HPDE6-E6E7 (cell line): ENCODE data around the gene CEP104.

Experiments
- DNase-seq: peaks from one replicate; pipeline ENCODE4 v3.0.0; 2011; ENCODE audit warnings: missing footprints; ENCODE audit errors: extremely low spot score

Gene CEP104

DNA sequence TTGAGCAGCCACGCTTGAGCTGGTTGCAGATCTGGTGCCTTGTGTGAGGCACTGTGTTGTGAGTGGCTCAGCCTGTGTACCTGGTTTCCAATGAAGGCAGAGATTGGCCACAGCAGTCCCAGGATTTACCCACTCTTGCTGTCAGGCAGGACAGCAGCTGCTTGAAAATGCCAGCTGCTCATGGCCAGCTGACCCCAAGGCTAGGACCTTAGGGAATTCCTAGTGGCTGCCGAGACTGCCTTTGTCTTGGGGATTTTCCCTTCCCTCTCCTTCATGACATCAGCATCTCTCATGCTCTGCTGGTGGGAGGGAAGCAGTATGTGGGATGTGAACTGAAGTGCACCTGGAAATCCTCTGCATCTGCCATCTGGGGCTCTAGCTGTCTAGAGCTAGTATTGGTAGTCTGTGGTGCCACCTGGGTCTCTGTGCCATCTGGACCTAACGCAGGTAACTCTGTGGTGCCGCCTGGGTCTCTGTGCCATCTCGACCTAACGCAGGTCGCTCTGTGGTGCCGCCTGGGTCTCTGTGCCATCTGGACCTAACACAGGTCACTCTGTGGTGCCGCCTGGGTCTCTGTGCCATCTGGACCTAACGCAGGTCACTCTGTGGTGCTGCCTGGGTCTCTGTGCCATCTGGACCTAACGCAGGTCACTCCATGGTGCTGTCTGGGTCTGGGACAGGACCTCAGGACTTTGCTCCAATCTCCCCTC is 56.9 kb downstream of the CEP104 start:
- DNase-seq, result no peak

DNA sequence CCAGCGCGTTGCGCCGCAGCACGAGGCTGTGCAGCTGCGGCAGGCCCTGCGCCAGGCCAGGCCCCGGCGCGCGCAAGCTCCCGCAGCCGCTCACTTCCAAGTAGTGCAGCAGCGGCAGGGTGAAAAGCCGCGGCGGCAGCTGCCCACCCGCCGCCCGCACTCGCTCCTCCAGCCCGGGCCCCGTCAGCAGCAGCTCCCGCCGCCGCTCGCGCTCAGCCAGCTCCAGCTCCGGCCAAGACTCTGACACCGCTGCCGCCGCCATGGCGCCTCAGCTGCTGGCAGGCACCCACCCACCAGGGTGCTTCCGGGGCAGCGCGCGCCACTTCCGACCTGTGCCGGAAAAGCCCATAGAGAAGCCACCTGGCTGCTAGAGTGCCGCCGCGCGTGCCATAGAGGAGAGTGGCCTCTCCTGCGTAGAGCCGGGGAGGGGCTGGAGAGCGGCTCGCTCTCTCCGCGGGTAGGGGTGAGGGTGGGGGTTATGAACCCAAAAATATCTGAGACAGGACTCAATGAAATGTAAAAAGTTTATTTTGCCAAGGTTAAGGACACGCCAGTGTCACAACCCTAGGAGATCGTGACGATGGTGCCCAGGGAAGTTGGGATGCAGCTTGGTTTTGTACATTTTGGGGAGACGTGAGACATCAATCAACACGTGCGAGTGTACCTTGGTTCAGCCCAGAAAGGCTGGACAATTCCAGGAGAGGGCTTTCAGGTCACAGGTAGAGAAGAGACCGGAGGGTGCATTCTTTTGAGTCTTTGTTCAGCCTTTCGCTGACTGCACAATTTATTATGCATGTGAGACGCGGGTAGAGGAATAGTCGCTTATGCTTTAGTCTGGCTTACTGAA is 60.6 kb downstream of the CEP104 start, which contains the start of gene LRRC47:
Gene LRRC47, minus strand, starts transcription at position 284 of the 847 bp plus-strand sequence. Its CDS starts 22 bp downstream, at position 262.
- DNase-seq, result peak; percentile 97

DNA sequence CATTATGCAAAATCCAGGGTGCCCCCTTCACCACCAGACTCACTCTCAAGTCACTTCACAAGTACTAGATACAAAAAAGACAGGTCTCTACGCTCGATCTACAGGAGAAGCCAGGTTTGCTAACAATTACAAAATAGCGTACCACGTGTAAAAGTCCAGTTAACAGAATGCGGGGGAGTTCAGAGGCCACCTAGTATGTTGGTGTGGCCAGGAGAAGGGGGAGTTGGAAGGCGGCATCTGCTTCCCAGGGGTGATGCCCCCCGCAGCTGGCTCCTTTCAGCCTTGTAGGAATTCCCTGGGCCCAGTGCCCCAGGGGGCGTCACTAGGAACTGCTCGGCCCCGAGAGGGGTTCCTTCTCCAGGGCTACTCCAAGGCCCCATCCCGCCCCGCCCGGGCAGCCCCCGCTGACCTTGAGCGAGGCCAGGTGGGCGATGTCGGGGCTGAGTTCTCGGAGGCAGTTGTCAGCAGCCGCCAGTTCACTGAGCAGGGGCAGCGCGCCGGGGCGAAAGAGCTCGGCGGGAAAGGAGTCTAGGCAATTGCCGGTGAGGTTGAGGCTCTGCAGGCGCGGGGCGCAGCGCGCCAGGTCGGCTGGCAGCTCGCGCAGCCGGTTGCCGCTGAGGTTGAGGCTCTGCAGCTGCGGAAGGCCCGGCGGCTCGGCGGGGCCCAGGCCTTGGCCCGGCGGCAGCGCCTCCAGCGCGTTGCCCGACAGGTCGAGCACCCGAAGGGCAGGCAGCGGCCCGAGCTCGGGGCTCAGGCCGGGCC is 61.4 kb downstream of the CEP104 start:
- no peak for DNase-seq

DNA sequence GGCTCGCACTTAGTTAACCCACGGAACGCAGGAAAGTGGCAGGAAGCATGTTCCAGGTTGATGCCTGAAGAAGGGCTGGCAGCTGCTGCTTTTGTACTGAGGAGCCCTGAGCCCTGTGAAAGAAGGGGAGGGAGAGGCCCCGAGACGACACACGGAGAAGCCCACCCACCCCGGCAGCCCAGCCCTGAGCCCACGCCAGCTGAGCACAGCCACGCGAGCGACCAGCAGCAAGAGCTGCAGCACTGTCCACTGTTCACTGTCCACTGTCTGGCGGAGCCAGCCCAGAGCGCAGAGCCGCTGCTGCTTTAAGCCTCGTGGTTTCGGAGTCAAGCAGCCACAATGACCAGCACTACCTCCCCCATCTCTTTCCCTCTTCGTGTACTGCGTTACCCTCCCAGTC is 66.1 kb downstream of the CEP104 start:
- no peak for DNase-seq

DNA sequence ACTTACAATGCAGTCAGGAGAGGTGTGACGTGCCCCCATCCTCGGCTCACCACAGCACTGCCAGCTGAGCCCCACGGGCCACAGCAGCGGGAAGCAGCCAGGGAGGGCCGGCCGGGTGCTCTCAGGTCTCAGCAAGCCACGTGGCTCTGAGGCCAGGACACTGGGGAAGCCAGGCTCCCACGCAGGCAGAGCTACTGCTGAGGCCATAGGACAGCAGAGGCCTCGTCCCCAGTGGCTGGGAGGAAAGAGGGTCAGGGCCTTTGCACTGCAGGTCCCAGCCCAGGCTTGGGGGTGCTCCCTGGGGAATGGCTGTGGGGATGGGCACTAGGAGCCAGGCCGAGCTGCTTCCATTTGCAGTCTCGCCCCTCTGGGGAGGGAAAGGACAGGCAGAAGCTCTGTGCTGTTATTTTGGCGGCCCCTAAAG is 66.5 kb downstream of the CEP104 start:
- DNase-seq, result no peak

DNA sequence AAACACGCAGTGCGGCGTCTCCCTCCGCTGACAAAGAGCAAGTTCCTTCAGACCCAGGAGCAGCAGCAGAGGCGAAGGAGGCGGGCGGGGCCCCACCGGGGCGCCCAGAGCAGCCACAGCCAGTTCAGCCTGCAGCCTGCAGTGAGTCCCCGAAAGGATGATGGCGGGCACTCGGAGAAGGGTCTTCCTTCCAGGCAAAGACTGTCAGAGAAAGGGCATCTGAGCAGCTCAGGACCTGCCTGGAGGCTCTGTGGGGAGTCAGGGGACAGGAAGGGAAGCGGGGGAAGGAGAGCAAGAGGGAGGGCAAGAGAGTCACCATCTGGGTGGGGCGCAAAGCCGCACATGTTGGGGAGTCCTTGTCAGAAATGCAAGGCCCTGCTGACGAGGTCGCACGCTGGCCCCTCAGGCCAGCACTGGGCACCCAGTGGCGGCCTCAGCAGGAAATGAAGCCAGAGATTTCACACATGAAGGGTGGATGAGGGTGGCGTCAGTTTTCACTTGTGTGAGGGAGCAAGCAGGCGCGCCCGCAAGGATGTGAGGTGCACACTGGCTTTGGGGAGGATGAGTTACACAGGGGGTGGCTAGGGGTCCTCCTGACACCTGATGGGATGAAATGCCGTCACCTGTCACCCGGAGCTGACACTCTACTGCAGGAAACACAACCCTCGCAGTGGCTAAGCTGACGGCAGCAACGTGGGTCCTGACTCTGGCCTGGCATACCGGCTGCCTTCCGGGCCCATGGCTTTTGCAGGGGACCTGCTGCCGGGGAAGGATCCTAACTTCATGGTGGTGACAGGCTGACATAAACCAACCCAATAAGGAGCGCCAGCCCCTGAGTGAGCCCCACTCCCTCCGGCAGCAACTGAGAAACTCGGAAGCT is 67.3 kb downstream of the CEP104 start:
- no peak for DNase-seq

DNA sequence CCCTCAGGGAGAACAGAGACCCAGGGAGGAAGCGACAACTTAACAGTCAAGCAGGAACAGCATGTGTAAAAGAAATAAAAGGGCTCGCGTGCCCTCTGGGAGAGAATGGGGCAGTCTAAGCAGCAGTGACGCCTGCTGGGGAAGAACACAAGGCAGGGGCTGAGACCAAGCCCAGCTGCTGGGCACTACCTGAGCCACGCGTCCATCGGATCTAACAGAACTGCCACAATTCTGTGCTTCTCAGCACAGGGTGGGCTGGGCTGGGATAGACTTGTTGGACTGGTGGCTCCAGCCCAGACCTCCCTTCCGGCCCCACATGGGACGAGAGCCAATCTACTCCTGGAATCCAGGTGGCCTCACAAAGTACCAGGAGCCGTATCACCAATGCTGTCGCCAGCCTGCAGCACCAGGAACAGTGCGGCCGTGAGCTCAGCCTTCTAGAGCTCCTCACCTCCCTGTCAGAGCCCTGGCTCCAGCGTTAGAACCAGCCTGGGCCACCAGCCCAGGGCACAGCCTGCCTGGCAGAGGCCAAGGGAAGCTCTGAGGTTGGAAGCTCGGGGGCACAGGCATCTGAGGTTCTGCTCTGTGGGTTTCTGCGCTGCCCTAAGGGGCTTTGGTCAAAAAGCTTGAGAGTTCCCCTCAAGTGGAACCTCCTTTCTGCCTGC is 68.1 kb downstream of the CEP104 start:
- no peak for DNase-seq

DNA sequence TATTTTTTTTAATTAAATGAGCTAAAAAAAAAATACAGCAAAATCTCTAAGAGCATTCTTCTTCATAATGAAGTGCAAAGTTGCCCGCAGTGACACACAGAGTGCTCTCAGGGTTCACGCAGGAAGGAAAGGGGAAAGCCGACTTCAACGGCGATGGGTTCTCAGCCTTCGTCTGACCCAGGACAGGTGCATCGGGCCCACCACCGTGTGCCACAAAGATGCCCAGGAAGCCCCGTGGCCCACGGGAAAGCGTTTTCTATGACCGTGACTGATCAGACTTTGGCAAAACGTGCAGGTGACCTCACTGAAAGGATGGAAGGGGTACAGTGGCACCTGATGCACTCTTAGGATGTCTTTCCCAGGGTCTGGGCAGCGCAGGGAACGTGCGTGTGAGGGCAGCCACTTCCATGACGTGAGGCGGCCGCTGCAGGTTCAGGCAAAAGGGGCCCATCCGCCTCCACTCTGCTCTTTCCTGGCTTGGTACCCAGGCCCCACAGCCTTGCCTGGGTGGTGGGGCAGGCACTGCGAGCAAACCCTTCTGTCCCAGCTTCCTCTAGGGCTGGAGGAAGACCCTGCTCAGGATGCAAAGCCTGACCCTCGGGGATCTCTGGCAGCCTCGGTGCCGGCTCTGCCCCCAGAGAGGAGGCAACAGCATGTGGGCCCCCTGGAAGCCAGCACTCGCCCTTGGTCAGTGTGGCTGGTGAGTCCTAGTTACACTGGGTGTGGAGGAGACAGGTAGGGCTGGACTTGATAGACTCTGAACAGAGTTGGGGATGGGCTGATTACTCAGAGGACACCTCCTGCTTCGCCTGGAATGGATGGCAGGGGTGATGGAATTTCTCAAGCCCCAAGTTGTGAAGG is 69.0 kb downstream of the CEP104 start:
- no peak for DNase-seq

DNA sequence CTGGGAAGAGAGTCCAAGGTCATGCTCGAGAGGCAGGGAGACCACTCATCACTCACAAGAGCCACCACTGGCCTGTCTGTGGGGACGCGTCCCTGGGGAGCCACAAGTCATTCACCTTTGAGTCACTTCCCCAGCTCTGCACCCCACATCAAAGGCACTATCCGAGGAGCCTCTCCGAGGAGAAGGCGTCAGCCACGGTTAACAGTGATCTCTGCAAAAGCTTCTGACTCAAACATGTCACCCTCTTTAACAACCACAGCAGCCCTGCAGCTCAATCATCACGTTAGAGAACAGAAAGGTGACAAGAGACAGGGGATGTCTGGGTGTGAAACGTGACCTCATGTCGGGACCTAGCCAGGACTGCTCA is 69.7 kb downstream of the CEP104 start:
- DNase-seq, result no peak

DNA sequence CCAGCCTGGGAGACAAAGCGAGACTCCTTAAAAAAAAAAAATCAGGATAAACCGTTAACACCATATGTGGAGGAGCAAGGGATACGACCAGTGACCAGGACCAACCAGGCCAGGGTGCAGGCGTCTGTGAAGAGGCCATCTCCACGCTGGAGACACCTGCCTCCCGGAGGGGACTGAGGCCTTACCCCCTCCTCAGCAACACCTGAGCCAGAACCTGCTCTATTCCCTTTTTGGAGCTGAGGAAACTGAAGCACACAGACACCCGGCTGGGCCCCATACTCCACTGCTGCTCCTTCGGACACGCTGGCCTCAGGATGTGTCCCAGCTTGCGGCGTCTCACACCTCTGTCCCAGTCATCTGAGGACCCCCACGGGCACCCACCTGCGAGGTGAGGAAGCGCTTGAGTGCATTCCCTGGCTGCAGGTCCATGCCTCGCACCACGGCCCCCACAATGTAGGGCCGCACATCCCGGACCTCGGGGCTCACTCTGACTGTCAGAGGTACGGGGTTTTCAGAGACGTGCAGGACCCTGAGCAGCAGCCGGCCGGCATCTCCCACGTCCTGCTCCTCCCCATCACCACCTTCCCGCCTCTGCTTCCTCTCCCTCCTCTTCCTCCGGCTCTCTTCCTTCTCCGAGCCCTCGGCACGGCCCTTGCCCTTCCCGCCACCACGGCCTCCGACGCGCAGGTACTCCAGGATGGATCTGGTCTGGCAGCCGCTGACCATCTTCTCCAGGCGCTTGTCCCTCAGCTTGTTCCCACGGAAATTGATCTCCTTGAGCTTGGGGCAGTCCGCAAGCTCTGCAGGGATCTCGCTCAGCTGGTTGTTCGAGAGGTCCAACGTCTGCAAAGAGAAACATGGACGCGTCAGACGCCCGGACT is 70.3 kb downstream of the CEP104 start:
- DNase-seq, result no peak

DNA sequence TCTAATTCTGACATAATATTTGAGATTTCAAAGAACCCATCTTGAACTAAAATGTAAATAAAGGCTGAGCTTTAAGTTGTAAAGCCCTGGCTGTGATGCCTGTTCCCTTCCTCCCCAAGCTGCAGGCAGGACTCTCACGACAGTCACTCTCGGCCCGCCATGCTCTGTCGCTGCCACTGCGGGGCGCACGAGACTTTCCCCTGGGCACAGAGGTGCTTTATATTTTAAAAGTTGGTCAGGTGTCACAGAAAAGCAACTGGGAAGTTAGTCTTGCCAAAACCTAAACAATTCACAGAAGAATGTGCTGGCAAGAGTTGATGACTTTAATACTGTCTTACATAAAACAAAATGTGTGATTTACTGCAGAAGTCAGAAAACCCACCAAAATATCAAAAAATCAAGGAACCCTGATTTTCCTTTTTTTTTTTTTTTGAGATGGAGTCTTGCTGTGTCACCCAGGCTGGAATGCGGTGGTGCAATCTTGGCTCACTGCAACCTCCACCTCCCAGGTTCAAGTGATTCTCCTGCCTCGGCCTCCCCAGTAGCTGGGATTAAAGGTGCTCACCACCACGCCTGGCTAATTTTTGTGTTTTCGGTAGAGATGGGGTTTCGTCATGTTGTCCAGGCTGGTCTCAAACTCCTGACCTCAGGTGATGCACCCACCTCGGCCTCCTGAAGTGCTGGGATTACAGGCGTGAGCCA is 71.4 kb downstream of the CEP104 start:
- DNase-seq, result no peak

DNA sequence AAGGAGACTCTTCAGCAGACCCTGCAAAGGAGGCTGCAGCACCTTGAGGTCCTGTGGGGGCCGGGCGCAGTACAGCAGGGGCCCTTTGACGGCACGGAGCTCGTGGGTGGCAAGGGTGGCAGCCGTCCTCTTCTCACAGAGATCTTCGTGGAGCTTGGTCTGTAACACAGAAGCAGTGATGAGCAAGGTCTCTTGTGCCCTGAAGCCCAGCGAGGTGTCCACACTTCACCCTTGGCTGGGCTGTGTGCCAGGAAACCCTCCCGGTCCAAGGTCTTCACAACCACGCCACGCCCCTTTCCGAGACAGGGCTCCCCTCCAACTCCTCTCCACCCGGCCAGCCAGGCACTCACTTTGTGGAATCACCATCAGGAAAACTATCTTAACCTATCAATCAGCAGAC is 72.0 kb downstream of the CEP104 start:
- no peak for DNase-seq

DNA sequence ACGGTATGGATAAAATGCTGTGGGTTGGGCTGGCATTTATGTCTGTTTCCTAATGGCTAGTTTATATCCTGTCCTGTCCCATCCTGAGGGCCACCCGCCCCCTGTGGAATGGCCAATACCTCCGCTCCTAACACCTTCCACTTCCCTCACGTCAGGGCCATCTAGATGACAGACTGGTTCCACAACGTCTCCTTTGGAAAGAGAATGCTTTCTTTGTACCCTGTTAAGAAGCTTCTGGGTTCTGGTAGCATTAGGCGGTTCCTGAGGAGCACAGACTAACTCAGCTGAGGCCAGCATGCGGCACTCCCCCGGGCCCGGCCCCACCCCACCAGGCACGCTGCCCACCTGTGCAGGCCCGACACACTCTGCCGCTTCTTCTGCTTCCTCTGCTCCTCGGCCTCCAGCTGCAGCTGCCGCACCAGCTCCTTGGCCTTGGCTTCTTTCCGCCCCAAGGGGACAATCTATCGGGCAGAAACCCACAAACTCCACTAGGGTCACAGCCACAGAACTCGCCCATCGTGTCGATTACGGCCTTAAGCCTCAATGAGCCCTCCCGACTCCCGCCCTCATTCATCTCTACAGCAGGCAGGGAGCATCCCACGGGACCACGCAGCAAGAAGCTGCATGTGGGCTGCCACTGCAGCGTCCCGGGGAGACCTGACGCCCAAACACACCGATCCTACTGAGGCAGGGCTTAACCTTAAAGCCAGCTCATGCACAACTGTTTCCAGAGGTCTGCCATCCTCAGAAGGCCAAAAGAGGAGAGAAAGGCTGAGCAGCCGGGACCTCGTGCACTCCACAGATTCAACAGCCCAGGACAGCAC is 73.1 kb downstream of the CEP104 start:
- no peak for DNase-seq

DNA sequence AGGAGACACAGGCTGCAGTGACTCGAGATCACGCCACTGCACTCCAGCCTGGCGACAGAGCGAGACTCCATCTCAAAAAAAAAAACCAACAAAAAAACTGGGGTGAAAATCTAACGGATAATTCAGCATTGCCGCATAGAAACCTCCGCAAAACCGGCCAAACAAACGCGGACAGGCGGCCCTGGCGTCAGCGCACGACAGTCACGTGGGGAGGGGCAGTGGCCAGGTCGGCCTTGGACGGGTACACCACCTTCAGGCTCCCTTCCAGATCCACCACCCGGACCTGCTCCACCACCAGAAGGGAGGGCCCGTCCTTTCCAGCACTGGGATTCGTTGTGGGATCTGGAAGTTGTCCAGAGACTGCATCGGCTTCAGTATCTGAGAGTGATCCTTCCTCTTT is 76.1 kb downstream of the CEP104 start:
- no peak for DNase-seq

DNA sequence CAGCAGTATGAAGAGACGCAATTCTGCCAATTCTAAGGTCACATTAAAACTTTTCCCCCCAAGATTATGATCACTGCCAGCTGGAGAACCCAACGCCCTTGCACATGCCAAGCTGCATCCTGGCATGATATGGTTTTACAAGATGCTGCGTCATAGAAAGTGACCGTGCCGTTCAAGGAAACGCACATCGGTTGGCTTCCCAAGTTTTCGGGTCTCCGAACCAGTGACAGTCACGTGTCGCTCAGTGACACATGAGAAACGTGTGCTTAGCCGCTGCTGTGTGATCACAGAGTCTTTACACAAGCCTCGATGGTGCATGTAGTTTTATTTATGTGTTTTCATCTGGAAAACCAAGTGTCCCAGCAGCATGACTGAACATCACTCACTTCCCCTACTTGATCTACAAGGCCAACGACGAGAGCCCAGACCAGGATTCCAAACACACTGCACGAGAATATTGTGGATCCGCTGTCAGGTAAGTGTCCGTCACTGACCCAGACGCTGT is 77.0 kb downstream of the CEP104 start:
- DNase-seq, result no peak

DNA sequence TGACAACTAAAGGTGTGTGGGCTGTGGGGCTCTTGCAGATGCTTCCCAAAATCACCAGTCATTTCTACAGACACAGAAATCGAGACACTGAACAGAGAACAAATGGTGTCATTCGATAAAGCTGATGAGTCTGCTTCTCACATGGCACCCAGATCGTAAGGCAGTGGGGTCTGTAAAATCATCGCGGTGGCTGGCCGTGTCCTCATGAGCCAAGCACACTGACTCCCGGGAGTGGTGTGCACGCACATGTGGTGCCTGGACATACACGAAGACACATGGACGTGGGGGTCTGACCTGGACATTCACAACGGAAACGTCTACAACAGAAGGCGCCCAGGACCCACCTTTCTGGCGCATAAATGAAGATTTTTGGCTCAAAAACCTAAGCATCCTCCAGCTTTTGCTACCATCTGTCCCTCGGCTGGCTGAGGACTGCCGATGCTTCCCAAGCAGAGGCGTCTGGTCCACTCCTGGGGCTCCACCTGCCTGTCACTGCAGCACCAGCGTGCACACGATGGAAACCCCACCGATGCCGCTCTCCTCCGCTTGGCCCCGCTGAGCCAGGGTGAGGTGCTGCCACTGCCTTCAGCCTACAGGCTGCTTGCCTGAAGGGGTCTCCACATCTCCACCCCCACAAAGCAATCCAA is 77.6 kb downstream of the CEP104 start:
- DNase-seq, result no peak
